HG03139 (cell line): Measurements from ENCODE around the gene PSMD11.
A peak's percentile ranks its signal among the peaks of the same experiment; 100 is the strongest.
"Not testable (repeated sequence)": the region's sequence is repeated elsewhere in the genome, so short reads cannot be mapped to it uniquely, and the experiment has no call there.

Experiments
- ATAC-seq: cut with Tn5 transposase; IDR thresholded peaks from one replicate; pipeline ENCODE4 v1.9.1; 2021; ENCODE audit not compliant: unreplicated experiment

Gene PSMD11

GRCh38 chr17:32444301-32445073, at the start of gene PSMD11:
Gene PSMD11 (plus strand): TSS chr17:32444510. CDS start chr17:32444524, 14 bp downstream.
- peak; percentile 93 for ATAC-seq

- ATAC-seq = no peak
Observed at GRCh38 chr17:32396343-32396742, 48.0 kb upstream of the PSMD11 start.

- no peak for ATAC-seq
Observed at GRCh38 chr17:32398946-32399345, 45.4 kb upstream of the PSMD11 start.

GRCh38 chr17:32410085-32410484, 34.2 kb upstream of the PSMD11 start:
- ATAC-seq = not testable (repeated sequence)

GRCh38 chr17:32426894-32427293, 17.4 kb upstream of the PSMD11 start:
- no peak for ATAC-seq

- no peak for ATAC-seq
Observed at GRCh38 chr17:32429598-32429997, 14.7 kb upstream of the PSMD11 start.

- ATAC-seq = no peak
Observed at GRCh38 chr17:32440722-32441121, 3.6 kb upstream of the PSMD11 start.

DNA sequence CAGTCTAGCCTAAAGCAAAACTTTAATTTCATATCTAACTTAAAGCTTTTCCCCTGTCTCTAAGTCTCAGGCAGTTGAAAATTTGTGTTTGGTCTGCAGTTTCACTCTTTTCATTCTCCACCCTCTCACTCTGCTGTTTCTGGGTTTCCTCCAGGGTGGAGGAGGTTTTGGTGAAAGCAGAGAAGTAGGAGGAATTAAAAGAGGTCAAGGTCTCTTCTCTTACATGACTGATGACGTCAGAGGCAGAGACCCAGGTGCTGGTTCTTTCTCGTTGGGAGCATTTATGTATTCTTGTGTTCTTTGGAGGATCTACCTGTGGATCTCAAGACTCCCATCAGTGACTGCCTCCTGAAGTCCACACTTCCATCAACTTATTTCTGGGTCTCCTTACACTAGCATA, 2.4 kb upstream of the PSMD11 start:
- ATAC-seq = no peak

DNA sequence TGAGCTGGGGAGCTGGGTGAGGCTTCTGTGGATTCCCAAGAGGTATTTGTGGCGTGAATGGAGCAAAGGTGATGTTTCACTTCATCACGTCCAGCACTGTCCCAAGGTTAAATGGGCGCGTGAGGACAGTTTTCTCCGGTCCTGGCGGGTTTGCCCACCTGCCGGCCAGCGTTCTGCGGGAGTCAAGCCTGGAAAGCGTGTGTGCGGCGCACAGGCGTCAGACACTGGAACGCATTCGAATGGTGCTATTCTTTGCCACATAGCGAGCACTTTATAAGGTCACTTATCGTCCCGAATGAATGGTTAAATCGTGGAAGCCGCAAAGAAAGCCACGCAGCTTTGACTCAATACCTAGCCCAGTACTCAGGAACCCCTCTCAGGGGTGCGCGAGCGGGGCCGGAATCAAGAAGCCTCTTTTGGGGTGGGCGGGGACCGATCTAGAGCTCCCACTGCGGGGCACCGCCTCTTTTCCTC, 446 bp upstream of the PSMD11 start:
- ATAC-seq = no peak

DNA sequence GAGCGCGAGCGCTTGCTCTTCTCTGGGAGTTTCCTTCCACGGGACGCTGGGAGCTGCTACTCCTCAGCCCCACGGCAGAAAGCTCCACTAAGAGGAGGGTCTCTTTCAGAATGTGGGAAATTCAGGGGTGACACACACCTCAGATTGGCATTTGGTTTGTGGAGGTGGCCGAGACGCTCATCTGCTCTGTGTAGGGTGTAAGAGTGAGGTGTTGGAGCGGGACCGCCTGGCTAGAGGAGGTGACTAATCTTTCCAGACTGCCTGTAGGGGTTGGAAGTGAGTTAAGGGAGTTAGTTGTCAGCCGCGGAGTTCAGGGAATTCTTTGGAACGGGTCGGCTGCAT, 735 bp downstream of the PSMD11 start:
- no peak for ATAC-seq

DNA sequence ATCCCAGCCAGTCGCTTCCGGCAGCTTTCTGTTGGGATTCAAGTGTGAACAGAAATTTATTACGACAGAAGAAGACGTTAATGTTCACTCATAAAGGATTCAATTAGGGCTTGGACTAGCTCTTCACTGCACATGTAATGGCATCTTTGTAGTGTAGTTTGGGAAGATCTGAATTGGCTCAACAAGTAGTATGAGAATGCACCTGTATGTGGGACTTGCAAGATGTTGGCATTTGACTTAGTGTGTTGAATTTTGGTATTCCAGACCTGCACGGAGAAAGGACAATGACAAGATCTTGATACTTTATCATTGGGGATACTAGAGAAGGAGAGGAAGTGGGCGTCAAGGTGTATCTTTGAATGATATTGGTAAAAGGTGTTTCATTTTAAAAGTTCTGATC, 1.2 kb downstream of the PSMD11 start:
- ATAC-seq = no peak

GRCh38 chr17:32445971-32446370, 1.7 kb downstream of the PSMD11 start:
- ATAC-seq = no peak

DNA sequence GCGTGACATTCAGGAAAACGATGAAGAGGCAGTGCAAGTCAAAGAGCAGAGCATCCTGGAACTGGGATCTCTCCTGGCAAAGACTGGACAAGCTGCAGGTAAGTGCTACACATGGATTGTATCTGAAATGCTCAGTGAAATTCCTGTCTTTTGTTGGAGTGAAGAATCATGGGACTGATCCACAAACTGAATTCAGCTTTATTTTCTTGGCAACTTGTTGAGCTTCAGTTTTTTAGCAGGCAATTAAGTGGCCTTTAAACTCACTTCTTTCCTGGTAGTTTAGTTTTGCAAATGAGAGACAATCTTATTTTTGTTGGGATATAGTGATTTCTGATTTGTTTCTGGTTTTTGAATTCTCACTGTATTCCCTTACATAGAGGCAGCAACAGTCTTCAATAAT, 2.6 kb downstream of the PSMD11 start:
- ATAC-seq = no peak

GRCh38 chr17:32449963-32450362, 5.7 kb downstream of the PSMD11 start:
- ATAC-seq = no peak

DNA sequence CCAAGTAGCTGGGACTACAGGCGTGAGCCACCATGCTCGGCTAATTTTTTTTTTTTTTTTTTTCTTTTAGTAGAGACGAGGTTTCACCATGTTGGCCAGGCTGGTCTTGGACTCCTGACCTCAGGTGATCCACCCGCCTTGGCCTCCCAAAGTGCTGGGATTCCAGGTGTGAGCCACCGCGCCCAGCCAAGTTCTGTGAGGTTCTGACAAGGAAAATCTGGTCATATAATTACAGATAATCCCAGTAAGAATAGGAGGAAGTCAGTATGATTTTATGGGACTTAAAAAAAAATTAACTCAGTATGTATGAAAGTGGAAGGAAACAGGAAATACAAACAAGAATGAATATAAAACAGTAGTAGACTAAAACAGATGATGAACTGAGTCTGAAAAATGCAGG, 6.1 kb downstream of the PSMD11 start:
- not testable (repeated sequence) for ATAC-seq

GRCh38 chr17:32451879-32452278, 7.6 kb downstream of the PSMD11 start:
- ATAC-seq = no peak

- no peak for ATAC-seq
Observed at GRCh38 chr17:32452281-32452680, 8.0 kb downstream of the PSMD11 start.

- ATAC-seq = no peak
Observed at GRCh38 chr17:32453370-32453769, 9.1 kb downstream of the PSMD11 start.

DNA sequence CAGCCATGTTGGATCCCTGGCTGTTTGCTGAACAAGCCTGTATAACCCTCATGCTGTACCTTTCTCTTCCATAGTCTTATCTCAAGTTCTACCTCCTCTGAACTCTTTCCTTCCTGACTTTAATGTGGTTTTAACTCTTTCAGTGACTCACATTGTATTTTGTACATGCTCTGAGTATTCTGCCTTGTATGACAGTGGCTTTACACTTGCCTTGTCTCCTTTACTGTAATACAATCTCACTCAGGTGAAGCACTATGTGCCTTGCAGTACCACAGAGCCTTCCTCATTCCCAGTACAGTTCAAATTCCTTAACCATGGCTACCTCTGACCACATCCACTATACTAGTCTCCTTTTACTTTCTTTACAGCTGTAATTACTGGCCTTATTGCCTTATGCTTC, 14.1 kb downstream of the PSMD11 start:
- ATAC-seq = no peak

DNA sequence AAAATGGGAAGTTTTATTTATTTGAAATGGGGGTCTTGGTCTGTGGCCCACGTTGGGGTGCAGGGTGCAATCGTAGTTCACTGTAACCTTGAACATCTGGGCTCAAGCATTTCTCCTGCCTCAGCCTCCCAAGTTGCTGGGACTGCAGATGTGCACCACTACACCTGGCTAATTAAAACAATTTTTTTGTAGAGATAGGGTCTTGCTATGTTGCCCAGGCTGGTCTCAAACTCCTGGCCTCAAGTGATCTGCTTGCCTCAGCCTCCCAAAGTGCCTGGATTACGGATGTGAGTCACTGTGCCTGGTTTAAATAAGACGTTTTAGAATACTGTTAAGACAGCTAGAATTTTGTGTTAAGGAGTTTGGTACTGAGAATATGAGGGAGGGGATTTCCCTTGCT, 15.7 kb downstream of the PSMD11 start:
- ATAC-seq = no peak

GRCh38 chr17:32461498-32461852, 17.2 kb downstream of the PSMD11 start:
- ATAC-seq = no peak

- ATAC-seq = no peak
Observed at GRCh38 chr17:32461853-32462617, 17.7 kb downstream of the PSMD11 start.
